Omental fat pad (tissue), 4 donors: ENCODE data around the gene ADCY9. TPM values are rescaled to one million over a fixed set of nuclear protein-coding genes. Genes with fewer than 3 reads are reported as not detected.

Experiments used
- ATAC-seq: fragments of 150-250 bp; one replicate; pipeline ENCODE4 v1.9.1; 2016; ENCODE audit warnings: mild to moderate bottlenecking, moderate library complexity; ENCODE audit not compliant: low FRiP score
- DNase-seq: peaks from one replicate; pipeline ENCODE4 v3.0.0-alpha.2; 2019; ENCODE audit warnings: low spot score
- total RNA-seq, 4 donors: library from RNA; depleted of rRNA; stranded (reverse); fragments of >200 nt; gene quantifications; one replicate each; pipeline ENCODE4 v1.1.0, GENCODE V29; 2016
- TF ChIP-seq, protein P1 (sequence below), 3 donors: fragments of 450-650 bp; IDR thresholded peaks; one replicate each; pipeline ENCODE4 v1.5.1; 2016 to 2017; ENCODE audit warnings: antibody characterized with exemption in 3 of 3, mild to moderate bottlenecking in 3 of 3, moderate library complexity in 2 of 3

The ADCY9 gene
- total RNA-seq, 4 donors from 2014 or later = 8.5 to 16.6 (median 11.5) TPM

DNA sequence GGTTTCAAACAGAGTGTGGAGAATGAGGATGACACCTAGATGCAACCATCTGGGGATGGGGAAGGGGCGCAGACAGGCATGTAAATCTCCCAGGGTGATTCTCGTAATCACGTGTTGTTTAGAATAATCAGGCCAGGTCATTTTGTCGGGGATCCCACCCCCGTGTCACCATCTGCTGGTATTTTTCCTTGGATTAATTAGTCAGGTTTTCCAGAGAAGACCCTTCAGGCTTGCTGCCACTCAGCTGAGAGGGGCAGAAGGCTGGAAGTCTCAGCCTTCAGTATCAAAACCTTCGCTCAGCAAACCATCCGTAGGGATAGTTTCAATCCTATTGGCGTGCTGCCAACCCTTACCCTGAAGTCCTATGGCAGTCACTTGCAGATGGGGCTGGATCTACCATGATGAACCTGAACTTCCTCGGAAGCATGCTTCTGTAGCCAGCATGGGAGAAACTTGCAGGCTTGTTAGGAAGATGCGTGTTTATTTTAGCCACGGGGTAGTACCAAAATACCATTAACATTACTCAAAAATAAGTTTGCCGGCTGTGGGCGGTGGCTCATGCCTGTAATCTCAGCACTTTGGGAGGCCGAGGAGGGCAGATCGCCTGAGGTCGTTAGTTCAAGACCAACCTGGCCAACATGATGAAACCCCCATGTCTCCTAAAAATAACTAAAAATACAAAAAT, 7.5 kb upstream of the ADCY9 start:
- ATAC-seq = no peak
- DNase-seq = no peak

DNA sequence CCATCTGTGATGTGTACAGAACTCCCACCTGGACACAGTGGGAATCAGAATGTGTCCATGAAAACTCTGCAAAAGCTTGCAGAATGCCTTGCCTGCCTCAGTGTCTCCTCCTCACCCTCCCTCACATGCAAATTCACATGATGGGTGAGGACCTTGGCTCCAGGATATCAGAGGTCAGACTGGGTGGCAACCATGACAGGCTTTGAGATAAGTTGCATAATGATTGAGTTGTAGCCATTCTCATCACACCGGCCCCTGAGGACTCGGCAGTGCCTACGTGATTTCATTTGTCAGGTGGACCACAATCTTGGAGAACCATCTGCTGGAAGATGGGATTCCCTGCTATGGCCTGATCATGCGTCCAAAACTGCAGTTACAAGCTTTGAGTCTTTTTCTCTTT, 3.9 kb upstream of the ADCY9 start:
- DNase-seq (no peak), ATAC-seq (no peak)
- TF ChIP-seq, protein P1, sequence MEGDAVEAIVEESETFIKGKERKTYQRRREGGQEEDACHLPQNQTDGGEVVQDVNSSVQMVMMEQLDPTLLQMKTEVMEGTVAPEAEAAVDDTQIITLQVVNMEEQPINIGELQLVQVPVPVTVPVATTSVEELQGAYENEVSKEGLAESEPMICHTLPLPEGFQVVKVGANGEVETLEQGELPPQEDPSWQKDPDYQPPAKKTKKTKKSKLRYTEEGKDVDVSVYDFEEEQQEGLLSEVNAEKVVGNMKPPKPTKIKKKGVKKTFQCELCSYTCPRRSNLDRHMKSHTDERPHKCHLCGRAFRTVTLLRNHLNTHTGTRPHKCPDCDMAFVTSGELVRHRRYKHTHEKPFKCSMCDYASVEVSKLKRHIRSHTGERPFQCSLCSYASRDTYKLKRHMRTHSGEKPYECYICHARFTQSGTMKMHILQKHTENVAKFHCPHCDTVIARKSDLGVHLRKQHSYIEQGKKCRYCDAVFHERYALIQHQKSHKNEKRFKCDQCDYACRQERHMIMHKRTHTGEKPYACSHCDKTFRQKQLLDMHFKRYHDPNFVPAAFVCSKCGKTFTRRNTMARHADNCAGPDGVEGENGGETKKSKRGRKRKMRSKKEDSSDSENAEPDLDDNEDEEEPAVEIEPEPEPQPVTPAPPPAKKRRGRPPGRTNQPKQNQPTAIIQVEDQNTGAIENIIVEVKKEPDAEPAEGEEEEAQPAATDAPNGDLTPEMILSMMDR (IDR thresholded peaks at IDR 0.05) = no peak

More for the DNA sequence above, 7.5 kb upstream of the ADCY9 start:
- TF ChIP-seq, protein P1 (IDR thresholded peaks at IDR 0.05) = no peak

DNA sequence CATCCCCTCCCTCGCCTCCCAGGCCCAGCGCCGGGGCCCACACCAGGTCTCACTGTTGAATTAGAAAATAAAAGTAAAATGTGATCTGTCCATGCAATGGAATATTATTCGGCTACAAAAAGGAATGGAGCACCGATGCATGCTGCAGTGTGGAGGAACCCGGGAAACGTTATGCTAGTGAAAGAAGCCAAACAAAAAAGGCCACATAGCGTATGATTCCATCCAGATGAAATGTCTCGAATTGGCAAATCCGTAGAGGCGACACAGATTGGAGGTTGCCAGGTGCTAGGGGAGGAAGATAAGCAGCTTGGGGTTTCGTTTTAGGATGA, 972 bp upstream of the ADCY9 start:
- no peak for DNase-seq

DNA sequence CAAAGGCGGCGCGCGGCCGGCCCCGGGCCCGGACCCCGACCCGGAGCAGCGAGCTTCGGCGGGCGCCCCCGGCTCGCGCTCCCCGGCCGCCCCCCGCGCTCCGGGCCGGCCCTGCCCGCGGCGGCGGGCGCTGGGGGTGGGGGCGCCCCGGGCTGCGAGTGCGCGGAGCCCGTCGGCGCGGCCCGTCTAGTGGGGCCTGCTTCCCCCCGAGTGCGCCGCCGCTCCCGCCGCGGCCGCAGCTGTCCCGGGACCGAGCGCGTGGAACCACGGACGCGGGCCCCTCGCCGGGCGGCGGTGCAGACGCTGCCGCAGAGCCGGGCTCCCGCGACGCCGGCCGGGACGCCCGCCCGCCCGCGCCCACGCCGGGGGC, 308 bp downstream of the ADCY9 start:
- TF ChIP-seq, protein P1 (IDR thresholded peaks at IDR 0.05) = no peak
- DNase-seq = no peak
- peak; percentile 43 for ATAC-seq

More for the DNA sequence above, 972 bp upstream of the ADCY9 start:
- TF ChIP-seq, protein P1 (IDR thresholded peaks at IDR 0.05) = no peak
- no peak for ATAC-seq

DNA sequence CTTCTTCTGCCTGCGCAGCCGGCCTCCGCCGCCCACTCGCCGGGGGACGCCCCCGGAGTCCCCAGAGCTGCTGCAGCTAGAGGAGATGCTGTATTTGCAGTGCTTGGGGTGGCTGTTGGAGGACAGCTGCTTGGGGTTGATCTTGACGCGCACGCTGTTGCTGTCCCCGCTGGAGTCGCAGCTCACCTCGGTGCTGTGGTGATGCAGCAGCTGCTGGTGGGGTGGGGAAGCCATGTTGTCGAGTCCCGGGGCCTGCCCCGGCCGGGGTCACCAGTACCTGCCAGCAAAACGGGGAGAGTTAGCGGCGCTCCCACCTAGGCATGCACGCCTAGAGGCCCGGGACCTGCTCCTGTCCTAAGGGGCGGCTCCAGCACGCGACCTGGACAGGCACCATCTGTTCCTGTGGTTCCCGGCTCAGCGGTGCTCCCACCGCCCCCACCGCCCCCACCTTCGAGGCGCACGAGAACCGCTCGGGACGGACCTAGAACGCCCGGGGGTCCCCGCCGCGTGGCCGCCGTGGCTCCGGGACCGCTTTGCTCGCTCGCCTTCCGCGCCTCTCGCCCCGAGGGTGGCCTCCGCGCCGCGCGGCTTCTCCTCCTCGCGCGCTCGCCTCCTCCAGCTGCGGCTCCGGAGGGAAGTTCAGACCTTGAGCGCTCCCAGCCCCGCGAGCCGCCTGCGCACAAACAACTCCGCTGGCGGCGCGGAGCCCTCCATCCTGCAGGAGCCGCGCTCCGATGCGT, 863 bp downstream of the ADCY9 start:
- TF ChIP-seq, protein P1 (IDR thresholded peaks at IDR 0.05) = no peak
- ATAC-seq = peak; percentile 39
- no peak for DNase-seq

DNA sequence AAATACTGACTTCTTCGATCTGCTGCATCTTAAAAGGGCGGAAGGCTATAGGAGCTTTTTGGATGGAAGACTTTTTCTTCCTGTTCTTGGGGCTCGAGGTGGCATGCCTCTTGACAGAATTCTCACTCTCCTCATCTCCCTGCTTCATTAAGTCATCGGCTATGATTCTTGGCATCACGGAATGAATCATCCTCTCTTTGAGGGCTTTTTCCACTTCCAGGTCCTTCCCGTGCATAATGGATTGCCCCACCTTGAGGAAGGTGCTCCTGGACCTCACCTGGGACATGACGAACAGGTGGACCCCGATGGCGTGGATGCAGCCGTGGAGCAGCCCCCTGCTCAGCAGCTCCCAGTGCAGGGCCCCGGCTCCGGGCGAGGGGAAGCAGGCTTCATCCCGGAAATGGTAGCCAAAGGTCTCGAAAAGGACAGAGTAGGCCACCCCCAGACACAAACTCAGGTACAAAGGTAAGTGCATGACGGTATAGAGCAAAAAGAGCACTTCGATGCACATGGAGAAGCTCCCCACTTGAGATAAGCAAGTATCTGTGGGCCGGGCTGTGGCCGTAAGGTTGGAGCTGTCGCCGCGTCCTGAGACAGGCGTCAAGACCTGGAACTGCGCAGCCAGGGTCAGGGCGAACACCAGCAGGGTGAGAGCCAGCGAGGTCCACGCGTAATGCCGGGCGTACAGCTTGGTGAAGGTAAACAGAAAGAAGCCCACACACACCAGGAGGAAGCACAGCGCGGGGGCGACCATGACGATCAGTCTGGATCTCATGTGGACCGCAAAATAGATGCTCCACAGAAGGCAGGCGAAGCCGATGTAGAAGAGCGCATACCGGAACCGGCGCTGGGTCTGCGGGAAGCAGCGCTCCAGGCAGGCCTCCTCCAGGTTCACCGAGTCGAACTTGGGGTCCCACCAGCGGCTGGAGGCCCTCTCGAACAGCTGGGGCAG, 1.7 kb downstream of the ADCY9 start:
- ATAC-seq = no peak
- no peak for DNase-seq
- TF ChIP-seq, protein P1 (IDR thresholded peaks at IDR 0.05) = no peak
